HG03432 (cell line): ENCODE measurements around the gene GALR1.
A peak's percentile ranks its signal among the peaks of the same experiment; 100 is the strongest.
"Not testable (repeated sequence)": the region's sequence is repeated elsewhere in the genome, so short reads cannot be mapped to it uniquely, and the experiment has no call there.

Experiments
- ATAC-seq: cut with Tn5 transposase; IDR thresholded peaks from one replicate; pipeline ENCODE4 v1.9.1; 2021; ENCODE audit warnings: mild to moderate bottlenecking, moderate library complexity; ENCODE audit not compliant: unreplicated experiment

Gene GALR1, protein sequence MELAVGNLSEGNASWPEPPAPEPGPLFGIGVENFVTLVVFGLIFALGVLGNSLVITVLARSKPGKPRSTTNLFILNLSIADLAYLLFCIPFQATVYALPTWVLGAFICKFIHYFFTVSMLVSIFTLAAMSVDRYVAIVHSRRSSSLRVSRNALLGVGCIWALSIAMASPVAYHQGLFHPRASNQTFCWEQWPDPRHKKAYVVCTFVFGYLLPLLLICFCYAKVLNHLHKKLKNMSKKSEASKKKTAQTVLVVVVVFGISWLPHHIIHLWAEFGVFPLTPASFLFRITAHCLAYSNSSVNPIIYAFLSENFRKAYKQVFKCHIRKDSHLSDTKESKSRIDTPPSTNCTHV

DNA sequence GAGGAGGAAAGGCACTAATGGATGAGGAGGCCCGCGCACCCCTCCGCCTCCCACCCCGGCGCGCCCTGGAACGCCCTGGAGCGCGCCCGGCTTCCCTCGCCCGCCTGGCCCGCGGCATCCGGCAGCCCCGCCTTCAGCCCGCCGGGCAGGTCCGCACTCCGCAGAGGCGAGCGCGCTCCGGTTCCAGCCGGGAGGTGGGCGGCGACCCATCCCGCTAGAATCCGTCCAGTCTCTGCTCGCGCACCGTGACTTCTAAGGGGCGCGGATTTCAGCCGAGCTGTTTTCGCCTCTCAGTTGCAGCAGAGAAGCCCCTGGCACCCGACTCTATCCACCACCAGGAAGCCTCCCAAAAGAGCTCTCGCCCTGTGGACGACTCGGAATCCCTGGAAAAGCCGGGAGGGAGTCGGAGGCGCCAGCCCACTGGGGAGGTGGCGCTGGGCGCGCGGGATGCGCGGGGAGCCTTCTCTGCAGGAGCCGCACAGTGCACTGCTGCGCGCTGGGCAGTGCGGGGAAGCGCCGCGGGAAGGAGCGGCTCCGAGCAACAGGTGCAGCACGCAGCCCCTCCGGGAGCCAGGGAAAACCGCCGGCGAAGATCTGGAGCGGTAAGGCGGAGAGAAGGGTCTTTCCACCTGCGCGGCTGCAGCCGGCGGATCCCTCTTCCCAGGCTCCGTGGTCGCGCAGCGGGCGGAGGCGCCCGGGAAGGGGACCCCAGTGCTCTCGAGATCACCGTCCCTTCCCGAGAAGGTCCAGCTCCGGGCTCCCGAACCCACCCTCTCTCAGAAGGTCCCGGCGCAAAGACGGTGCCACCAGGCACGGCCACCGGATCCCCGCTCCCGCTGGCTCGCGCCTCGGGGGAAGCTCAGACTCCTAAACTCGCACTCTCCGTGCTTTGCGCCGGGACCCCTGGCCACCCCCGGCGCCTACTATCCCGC is at the start of gene GALR1:
TSS of gene GALR1 (plus strand) at position 280 of the 932 bp plus-strand sequence. CDS start 701 bp downstream, outside the sequence.
- no peak for ATAC-seq

GRCh38 chr18:77201506-77201905 is 48.1 kb upstream of the GALR1 start:
- ATAC-seq, result no peak

DNA sequence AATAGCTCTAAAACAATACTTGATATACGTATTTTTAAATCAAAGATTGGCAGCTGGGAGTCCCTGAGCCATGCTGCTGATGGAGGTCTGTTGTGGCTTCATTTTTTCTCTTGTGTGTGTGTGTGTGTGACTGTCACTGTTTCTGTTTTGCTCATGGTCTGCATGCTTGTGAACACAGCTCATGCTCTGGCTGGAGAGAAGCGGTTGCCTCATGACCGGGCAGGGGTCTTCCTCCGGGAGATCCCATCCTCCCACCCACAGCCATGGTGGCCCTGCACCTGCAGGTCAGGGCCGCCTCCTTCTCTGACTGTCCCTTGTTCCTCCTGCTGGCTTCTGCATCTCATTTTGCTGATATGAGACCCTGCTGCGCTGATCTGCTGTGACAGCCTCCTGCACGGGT is 47.3 kb upstream of the GALR1 start:
- no peak for ATAC-seq

- ATAC-seq, result no peak
Measured at GRCh38 chr18:77203071-77203470, 46.6 kb upstream of the GALR1 start.

- no peak for ATAC-seq
Measured at GRCh38 chr18:77203851-77204250, 45.8 kb upstream of the GALR1 start.

DNA sequence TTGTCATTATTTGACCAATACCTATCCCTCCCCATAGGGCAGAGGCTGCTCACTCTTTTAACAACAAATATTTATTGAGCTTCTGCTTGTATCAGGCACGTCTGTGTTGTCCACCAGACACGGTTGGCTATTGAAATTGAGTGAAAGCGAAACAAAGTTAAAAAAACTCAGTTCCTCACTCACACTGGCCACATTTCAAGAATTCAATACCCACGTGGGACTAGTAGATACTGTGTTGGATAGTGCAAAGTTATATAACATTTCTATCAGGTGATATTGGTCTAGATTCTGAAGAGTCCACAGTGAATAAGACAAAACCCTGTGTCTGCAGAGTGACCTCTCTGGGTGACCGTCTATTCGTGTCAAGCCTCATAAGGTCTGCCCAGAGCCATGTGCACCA is 43.9 kb upstream of the GALR1 start:
- no peak for ATAC-seq

DNA sequence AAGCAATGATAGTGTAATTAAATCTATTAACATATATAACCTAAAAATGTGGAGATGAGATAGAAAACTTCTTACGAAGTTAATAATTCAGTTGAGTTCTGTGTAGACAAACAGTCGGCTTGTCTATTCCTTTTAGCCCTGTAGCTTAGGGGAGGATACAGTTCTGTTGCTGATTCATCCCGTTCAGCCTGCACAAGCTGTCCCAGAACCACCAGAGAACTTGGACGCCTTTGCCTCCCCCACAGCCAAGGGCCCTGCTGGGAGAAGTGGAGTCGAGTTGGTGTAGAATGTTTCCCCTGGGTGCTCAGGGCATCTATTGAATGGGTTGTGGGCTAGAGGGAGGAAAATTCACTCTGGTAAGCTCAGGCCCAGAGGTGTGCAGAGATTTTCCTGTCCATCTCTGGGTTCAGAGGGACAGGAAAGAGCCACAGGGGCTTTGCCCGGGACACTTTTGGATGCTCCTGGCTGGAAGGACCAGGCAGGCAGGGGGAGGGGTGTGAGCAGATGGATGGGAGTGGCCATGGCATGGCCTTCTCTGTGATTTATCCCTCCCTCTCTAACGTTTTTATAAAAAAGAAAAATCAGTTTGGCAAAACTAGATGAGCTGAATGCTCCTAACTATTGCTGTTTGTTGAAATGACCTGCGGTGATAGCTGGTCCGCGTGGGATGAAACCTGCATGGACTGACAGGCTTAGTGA is 42.8 kb upstream of the GALR1 start:
- ATAC-seq, result no peak

DNA sequence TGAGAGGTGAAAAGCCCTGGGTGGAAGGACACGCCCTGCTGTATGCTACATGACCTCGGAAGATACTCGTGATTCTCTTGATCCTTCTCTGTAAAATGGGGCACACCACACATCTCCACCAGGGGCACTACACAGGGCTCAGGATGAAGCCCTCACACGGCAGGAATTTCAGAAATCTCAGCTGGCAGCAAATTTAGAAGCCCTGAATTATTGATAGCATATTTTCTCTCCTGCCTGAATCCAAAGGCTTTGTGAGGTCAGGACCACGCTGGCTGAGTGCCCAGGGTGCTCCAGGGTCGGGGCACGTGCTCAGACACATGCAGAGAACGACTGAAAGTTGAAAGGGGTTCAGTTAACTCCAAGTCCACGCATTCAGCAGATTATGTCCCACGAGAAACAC is 42.1 kb upstream of the GALR1 start:
- ATAC-seq, result peak; percentile 59

- ATAC-seq, result peak; percentile 79
Measured at GRCh38 chr18:77208964-77209363, 40.7 kb upstream of the GALR1 start.

GRCh38 chr18:77209587-77209986 is 40.1 kb upstream of the GALR1 start:
- ATAC-seq, result no peak

DNA sequence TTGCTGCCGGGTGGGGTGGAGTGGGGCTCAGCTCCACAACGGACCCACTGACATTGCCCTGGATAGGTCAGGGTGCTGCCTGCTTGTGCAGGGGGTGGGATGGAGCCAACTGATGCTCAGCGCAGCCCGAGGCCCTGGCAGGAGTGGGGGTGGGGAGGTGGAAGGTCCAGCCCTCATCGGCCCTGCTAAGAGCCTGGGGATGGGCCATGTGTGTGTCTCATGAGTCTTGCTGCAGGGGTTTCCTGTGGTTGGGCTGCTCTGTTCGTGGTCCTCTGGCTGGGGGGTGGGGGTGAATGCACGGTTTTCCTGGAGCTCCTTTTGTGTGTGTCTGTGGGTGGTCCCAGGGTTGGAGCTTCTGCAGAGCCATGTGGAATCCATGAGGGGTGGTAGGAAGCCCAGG is 39.4 kb upstream of the GALR1 start:
- no peak for ATAC-seq

DNA sequence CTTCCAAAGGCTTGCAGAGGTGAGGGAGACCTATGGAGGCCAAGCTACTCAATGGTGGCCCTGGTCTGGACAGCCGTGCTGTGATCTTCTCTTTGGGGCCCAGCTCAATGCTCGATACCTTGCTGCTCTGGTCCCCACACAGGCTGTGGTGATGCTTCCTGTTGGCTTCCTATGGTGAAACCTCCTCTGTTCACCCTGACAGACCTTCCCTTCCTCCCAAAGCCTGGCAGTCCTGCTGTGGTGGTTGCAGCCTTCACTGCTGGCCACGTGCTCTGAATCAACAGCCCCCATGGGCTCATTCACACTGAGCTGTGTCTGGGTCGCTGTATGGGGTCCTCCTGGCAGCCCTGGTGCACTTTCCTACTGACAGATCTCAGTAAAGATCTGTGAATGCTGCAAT is 31.0 kb upstream of the GALR1 start:
- no peak for ATAC-seq

- no peak for ATAC-seq
Measured at GRCh38 chr18:77220726-77221125, 28.9 kb upstream of the GALR1 start.

DNA sequence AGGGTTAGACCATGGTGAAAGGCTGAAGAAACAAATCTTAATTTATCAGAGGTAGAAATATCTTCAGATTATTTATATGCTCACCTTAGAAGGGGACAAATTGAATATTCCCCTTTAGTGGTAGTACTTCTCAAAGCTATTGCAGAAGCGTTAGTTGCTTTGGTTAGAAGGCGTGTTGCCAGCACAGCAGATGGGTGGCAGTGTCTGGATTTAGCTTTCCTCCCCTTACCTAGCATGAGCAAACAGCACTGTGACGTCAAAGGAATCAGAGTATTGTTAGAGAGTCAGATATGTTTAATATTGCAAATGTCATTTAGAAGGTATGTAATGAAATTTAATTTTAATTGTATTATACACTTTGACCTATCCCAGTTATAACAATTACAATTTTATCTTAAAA is 27.2 kb upstream of the GALR1 start:
- no peak for ATAC-seq

DNA sequence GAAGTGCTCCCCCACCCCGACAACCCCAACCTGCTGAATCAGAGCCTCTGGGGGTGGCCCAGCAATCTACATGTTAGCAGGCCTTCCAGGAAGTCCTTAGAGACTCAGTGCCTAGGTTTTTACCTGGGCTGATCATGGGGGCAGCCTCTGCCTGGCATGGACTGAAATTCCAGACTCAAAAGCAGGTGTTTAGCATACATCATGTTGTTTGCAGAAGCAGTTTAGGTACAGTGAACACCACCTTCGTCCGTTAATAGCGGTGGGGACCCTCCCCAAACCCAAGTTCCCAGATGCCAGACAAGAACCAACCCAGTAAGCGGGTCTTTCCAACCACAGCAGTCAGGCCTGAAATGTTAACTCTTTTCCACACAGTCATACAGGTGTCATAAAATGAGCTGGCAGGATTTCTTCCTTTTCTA is 26.4 kb upstream of the GALR1 start:
- ATAC-seq, result no peak

DNA sequence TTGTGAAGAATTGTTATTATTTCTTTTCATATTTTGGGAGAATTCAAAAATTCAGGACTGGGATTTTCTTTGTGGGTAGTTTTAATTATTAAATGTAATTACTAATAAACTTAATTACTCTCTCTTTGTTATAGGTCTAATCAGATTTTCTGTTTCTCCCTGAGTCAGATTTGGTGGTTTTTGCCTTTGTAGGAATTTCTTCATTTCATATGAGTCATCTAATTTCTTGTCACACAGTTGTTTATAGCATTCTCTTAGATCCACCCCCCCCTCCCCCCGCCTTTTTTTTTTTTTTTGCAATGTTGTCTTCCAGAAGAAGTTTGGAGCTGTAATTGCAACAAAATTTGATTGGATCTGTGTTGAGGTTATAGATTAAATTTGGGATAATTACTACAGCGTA is 26.0 kb upstream of the GALR1 start:
- no peak for ATAC-seq

GRCh38 chr18:77230645-77231044 is 19.0 kb upstream of the GALR1 start:
- no peak for ATAC-seq

GRCh38 chr18:77234504-77235365 is 14.9 kb upstream of the GALR1 start:
- ATAC-seq, result no peak

DNA sequence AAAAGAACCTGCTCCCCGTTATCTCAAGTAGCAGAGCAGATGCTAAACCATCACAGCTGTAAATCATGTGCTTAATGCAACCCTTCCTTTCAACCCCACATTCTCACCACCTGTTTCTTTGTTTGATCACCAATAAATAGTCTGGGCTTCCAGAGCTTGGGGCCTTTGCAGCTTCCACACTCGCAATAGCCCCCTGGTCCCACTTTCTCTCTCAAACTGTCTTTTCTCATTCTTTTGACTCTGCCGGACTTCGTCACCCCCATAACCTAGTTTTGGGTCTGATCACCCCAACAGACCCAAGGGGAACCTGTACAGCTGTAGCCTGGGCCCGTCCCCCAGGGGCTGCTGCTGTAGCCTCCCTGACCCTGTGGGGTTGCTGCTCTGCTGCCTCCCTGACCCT is 10.4 kb upstream of the GALR1 start:
- not testable (repeated sequence) for ATAC-seq

GRCh38 chr18:77248873-77249568 is 627 bp upstream of the GALR1 start:
- ATAC-seq, result no peak
